GM18520 (cell line): ENCODE measurements around the gene SMCO4.
"Not testable (repeated sequence)": the region's sequence is repeated elsewhere in the genome, so short reads cannot be mapped to it uniquely, and the experiment has no call there.

Experiments used
- ATAC-seq: cut with Tn5 transposase; IDR thresholded peaks from one replicate; pipeline ENCODE4 v1.9.1; 2021; ENCODE audit not compliant: unreplicated experiment

Gene SMCO4

DNA sequence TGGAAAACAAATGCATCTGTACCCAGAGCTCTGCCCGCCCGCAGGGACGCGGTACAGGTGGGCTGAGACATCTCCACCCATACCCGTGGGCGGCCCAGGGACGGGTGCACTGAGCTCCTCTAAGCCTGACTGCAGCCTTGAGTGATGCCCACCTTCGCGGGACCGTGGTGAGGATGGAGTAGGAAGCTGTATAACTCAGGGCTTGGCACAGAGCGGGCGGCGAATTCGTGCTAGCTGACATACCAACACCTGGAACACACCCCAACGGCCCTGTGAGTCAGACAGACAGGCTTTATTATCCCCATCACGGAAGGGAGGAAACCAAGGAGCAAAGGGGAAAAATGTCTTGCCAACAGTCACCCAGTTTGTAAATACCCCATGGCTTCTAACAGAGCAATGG lies 61.9 kb downstream of the SMCO4 start:
- no peak for ATAC-seq

DNA sequence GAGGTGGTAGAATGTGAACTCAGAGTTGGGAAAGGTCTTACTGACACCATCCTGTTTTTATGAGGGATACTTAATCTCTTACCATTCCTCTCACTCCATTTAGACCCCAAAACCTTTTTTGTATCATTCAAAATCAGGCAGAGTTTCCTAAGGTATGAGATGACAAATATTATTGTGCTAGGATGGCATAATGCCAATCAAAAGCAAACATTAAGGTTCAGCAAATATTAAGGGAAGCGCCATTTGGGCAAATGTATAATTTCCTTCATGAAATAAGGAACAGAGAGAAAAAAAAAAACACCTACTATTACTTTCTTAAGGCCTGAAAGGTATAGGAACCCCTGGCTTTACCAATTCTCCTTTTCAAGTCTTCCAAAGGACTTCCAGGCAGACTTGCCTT lies 62.4 kb downstream of the SMCO4 start:
- no peak for ATAC-seq

- ATAC-seq: no peak
Observed at GRCh38 chr11:93480256-93480655, 62.9 kb downstream of the SMCO4 start.

- ATAC-seq: no peak
Observed at GRCh38 chr11:93478841-93479240, 64.3 kb downstream of the SMCO4 start.

DNA sequence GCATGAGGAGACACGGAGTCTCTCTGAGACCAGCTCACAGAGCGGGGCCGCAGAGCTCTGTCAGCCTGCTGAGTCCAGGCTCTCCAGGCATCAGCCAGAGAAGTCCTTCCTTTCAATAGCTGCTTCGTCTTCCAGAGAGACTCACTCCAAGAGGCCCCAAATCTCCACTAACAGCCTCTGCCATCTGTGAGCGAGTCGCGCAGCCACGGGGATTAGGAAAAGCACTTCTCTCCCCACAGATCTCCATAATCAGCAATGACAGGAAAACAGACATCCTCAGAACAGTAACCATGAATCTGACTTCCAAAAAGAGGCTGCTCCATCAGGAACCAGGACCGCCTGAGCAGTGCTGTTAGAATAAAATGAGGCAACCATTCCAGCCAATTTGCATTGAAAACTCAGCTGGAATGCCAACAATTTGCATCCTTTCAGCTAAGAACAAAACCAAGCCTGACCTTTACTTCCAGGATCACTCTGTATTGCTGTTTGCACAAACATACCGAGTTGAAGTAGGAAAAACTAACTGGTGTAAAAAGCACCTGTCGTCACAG lies 65.4 kb downstream of the SMCO4 start:
- no peak for ATAC-seq

GRCh38 chr11:93476796-93477195 lies 66.4 kb downstream of the SMCO4 start:
- ATAC-seq: no peak

GRCh38 chr11:93474123-93474522 lies 69.1 kb downstream of the SMCO4 start:
- ATAC-seq: no peak

- no peak for ATAC-seq
Observed at GRCh38 chr11:93468290-93468689, 74.9 kb downstream of the SMCO4 start.

DNA sequence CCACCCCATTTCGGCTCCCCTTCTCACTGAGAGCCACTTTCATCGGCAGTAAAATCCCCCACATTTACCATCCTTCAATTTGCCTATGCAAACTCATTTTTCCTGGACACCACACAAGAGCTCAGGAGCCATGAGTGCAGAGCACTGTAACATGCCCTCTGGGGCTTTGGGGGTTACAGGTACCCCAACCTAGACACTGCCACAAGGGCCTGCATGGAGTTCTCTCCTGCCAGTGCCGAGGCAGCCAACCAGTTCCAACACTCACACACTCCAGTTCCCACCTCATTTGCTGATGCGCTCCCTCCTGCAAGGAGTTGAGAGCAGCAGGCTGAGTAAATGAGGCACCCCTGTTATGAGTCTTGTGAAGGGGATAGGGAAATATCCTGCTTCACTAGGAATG lies 76.1 kb downstream of the SMCO4 start:
- no peak for ATAC-seq

GRCh38 chr11:93464927-93465540 lies 78.2 kb downstream of the SMCO4 start:
- no peak for ATAC-seq

- not testable (repeated sequence) for ATAC-seq
Observed at GRCh38 chr11:93463666-93464065, 79.5 kb downstream of the SMCO4 start.

DNA sequence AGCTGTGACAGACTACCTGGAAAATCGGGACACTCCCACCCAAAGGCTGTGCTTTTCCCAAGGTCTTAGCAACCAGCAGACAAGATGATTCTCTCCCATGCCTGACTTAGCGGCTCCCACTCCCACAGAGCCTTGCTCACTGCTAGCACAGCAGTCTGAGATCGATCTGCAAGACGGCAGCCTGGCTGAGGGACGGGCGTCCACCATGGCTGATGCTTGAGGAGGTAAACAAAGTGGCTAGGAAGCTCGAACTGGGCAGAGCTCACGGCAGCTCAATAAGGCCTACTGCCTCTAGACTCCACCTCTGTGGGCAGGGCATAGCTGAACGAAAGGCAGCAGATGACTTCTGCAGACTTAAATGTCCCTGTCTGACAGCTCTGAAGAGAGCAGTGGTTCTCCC lies 84.9 kb downstream of the SMCO4 start:
- no peak for ATAC-seq

- no peak for ATAC-seq
Observed at GRCh38 chr11:93444617-93445073, 98.5 kb downstream of the SMCO4 start.

DNA sequence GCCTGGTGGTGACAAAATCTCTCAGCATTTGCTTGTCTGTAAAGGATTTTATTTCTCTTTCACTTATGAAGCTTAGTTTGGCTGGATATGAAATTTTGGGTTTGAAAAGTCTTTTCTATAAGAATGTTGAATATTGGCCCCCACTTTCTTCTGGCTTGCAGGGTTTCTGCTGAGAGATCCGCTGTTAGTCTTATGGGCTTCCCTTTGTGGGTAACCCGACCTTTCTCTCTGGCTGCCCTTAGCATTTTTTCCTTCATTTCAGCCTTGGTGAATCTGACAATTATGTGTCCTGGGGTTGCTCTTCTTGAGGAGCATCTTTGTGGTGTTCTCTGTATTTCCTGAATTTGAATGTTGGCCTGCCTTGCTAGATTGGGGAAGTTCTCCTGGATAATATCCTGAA lies 100.0 kb downstream of the SMCO4 start:
- not testable (repeated sequence) for ATAC-seq

DNA sequence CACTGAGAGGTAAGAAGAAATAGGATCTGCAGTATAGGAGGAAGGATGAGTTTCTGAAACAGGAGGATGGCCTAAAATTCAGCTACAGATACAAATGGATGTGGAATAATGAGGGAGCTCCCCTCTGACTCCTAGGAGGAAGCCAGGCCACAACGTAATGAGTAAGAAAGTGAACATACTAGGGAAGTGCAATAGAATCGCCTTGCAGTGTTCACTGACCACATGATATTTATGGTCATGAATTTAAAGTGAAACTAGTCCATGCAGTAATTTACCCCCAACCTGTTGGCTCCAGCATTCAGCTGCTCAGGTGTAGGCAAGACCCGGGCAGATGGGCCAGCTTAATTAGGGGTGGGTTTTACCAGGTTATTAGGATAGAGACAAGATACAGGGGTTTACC lies 110.9 kb downstream of the SMCO4 start:
- ATAC-seq: no peak
